Panc1 (cell line): ENCODE results near the gene MMP26. TPM values are rescaled to one million over a fixed set of nuclear protein-coding genes. Genes with fewer than 3 reads are reported as not detected.

Experiments used
- ATAC-seq: fragments of 200-7000 bp; cut with Tn5 transposase; 2 replicates; pipeline ENCODE4 v1.9.1; 2020; ENCODE audit warnings: mild to moderate bottlenecking, moderate library complexity
- BruUV-seq: library from RNA; stranded (reverse); fragments of 400-500 nt; replicated peaks from 2 replicates; lab custom pipeline; 2021; lab: Mats Ljungman, UMichigan
- CTCF ChIA-PET: fragments of 300-600 bp; sonication (Branson Sonifier 250); formaldehyde crosslinking; loops from one replicate; lab custom pipeline; 2022; ENCODE audit warnings: antibody characterized with exemption; lab: Charles Lee
- POLR2A ChIA-PET: fragments of 300-600 bp; sonication (Branson Sonifier 250); formaldehyde crosslinking; loops from one replicate; lab custom pipeline; 2022; ENCODE audit warnings: antibody characterized with exemption; lab: Charles Lee
- DNase-seq: peaks from one replicate; pipeline ENCODE4 v3.0.0-alpha.2; 2010; ENCODE audit warnings: low read depth, low spot score
- H3K27ac ChIP-seq: 2 replicates; pipeline ENCODE4 v1.5.1; 2011; ENCODE audit warnings: mild to moderate bottlenecking, low read length, inconsistent platforms
- H3K27me3 ChIP-seq: fragments of 200-500 bp; sonication (Bioruptor generic); 2 replicates; pipeline ENCODE4 v1.6.0; 2014; ENCODE audit warnings: low read length, inconsistent platforms; ENCODE audit not compliant: control insufficient read depth, insufficient read depth
- H3K36me3 ChIP-seq: fragments of 200-500 bp; sonication (Bioruptor generic); 2 replicates; pipeline ENCODE4 v1.5.1; 2014; ENCODE audit warnings: inconsistent platforms, mild to moderate bottlenecking, low read length, moderate library complexity; ENCODE audit not compliant: control insufficient read depth, insufficient read depth
- H3K4me1 ChIP-seq: 2 replicates; pipeline ENCODE4 v1.5.1; 2011; ENCODE audit warnings: inconsistent platforms, mild to moderate bottlenecking, low read length, moderate library complexity; ENCODE audit not compliant: control insufficient read depth, insufficient read depth
- H3K4me3 ChIP-seq, 2 experiments: 2 replicates each; pipeline ENCODE4 v1.5.1; 2011 to 2012; ENCODE audit warnings: low read depth in 2 of 2, low read length in 2 of 2, mild to moderate bottlenecking in 2 of 2, inconsistent platforms in 1 of 2, moderate library complexity in 1 of 2
- H3K9me3 ChIP-seq: fragments of 200-500 bp; sonication (Bioruptor generic); 2 replicates; pipeline ENCODE4 v1.5.1; 2014; ENCODE audit warnings: low read depth, mild to moderate bottlenecking, inconsistent platforms, low read length, moderate library complexity; ENCODE audit not compliant: control insufficient read depth, insufficient read depth
- CTCF ChIP-seq: fragments of 450-650 bp; IDR thresholded peaks from 2 replicates; pipeline ENCODE4 v1.5.1; 2017; ENCODE audit warnings: mild to moderate bottlenecking
- POLR2AphosphoS5 ChIP-seq: IDR thresholded peaks from 2 replicates; pipeline ENCODE4 v1.6.1; 2012; ENCODE audit warnings: mild to moderate bottlenecking, low read depth, low read length, moderate library complexity
- REST ChIP-seq, 2 experiments: IDR thresholded peaks; 2 replicates each; pipeline ENCODE4 v1.6.1; 2011 to 2012; ENCODE audit warnings: low read depth in 2 of 2, control low read depth in 1 of 2, low read length in 1 of 2, mild to moderate bottlenecking in 1 of 2, moderate library complexity in 1 of 2; ENCODE audit not compliant: insufficient read depth in 1 of 2
- SIN3A ChIP-seq: IDR thresholded peaks from 2 replicates; pipeline ENCODE4 v1.6.1; 2012; ENCODE audit warnings: low read depth, mild to moderate bottlenecking, low read length, moderate library complexity, borderline replicate concordance; ENCODE audit not compliant: insufficient read depth
- TCF7L2 ChIP-seq: IDR thresholded peaks from 2 replicates; pipeline ENCODE4 v1.6.1; 2011; ENCODE audit warnings: mild to moderate bottlenecking, low read depth, low read length, inconsistent platforms
- in situ Hi-C: cut with HindIII; loops from 2 replicates; pipeline ENCODE4 v1.10.0; 2016; ENCODE audit warnings: low sequenced_read_pairs, low pct_unique_long_range_greater_than_20kb
- intact Hi-C: fragments of 100-400 bp; cut with micrococcal nuclease; formaldehyde crosslinking; loops from one replicate; pipeline ENCODE4 v1.10.0; 2022; ENCODE audit not compliant: unreplicated experiment
- total RNA-seq: library from RNA; stranded (reverse); gene quantifications from one replicate; pipeline ENCODE4 v1.2.1, GENCODE V29; 2021; ENCODE audit not compliant: unreplicated experiment

MMP26 gene
- total RNA-seq, 1 experiment from 2014 or later: not detected

GRCh38 chr11:4700436-4700820 lies 4.2 kb upstream of the MMP26 start:
- POLR2A ChIA-PET: no interaction called here
- intact Hi-C loops (no loop called here), in situ Hi-C loops (no loop called here)
- CTCF ChIA-PET: no interaction called here
- H3K4me1 ChIP-seq: no peaks in the 10 kb centered on the region
- DNase-seq (no peak), ATAC-seq (no peak)
- no peaks in the 10 kb centered on the region for H3K36me3 ChIP-seq
- H3K27me3 ChIP-seq: no peaks in the 10 kb centered on the region
- no peaks in the 10 kb centered on the region for H3K9me3 ChIP-seq
- TF ChIP-seq SIN3A: no peak
- TF ChIP-seq POLR2AphosphoS5: no peak
- TF ChIP-seq TCF7L2: no peak
- TF ChIP-seq CTCF: no peak
- BruUV-seq: no TSS peak
- no peak overlapping the region for H3K27ac ChIP-seq
- no peak overlapping the region for H3K4me3 ChIP-seq

- DNase-seq: no peak
- CTCF ChIA-PET: no interaction called here
- POLR2A ChIA-PET: interaction anchor here (1.0 kb wide), 1 partner anchor 15 kb away, joined by 3 read pairs; no protein-coding TSS in a partner anchor
- H3K9me3 ChIP-seq: no peaks in the 10 kb centered on the region
- no peaks in the 10 kb centered on the region for H3K36me3 ChIP-seq
- no peak for ATAC-seq
- H3K4me1 ChIP-seq: no peaks in the 10 kb centered on the region
- H3K4me3 ChIP-seq: no peak overlapping the region
- in situ Hi-C loops (no loop called here), intact Hi-C loops (no loop called here)
- H3K27ac ChIP-seq: no peak overlapping the region
- H3K27me3 ChIP-seq: no peaks in the 10 kb centered on the region
- no peak for TF ChIP-seq CTCF
- BruUV-seq: no TSS peak
Measured at GRCh38 chr11:4704790-4705334, 278 bp downstream of the MMP26 start.

- no peak overlapping the region for H3K4me3 ChIP-seq
- intact Hi-C loops (no loop called here), in situ Hi-C loops (no loop called here)
- no TSS peak for BruUV-seq
- no peaks in the 10 kb centered on the region for H3K36me3 ChIP-seq
- no peaks in the 10 kb centered on the region for H3K9me3 ChIP-seq
- DNase-seq (no peak), ATAC-seq (no peak)
- ChIA-PET POLR2A (no interaction called here), CTCF (no interaction called here)
- TF ChIP-seq TCF7L2 (no peak), POLR2AphosphoS5 (no peak), REST (IDR thresholded peaks at IDR 0.05; ENCODE audit: insufficient read depth in 1 of 2, low read depth in 2 of 2, low read length in 1 of 2) (no peak), CTCF (no peak), SIN3A (no peak)
- H3K27ac ChIP-seq: no peak overlapping the region
- H3K27me3 ChIP-seq: peaks cover 6% of the 10 kb centered on the region; the same call in 1 of the 2 replicates
- H3K4me1 ChIP-seq: no peaks in the 10 kb centered on the region
Measured at GRCh38 chr11:4713241-4713640, 8.7 kb downstream of the MMP26 start.
